ENCODE results near the gene TBXAS1.

The TBXAS1 gene

DNA sequence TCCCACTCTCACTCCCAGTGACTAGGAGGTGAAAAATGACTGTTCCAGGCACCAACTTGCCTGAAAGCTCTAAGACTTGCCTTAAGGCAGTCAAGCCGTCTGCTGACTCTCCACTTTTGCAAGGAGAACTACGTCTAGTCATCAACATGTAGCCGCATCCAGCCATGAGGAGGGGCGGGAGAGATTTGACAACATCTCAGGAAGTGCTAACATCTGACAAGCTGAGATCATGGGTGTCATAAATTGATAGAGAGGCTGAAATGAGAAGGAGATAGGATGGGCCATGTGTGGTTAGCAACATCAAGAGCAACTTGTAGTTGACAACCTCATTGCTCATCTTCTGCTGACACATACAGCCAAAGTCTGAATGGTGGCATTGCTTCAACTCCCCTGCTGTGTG, 9.0 kb upstream of the TBXAS1 start:
- TF ChIP-seq POLR2AphosphoS5 (IDR thresholded peaks at IDR 0.05; ENCODE audit: borderline replicate concordance, low read depth, low read length) (no peak), EZH2 (IDR thresholded peaks at IDR 0.05) (no peak), FOXP2 (optimal IDR thresholded peaks at IDR 0.05; ENCODE audit: control extremely low read depth, extremely low read length, insufficient read depth) (no peak)
- no peak overlapping the region for H3K27ac ChIP-seq
- H3K9me3 ChIP-seq (ENCODE audit: low read depth, low read length): no peaks in the 10 kb centered on the region
- DNase-seq (ENCODE audit: low read depth, low spot score): no peak
- no peak overlapping the region for H3K4me3 ChIP-seq
- no peak overlapping the region for H3K9ac ChIP-seq (ENCODE audit: insufficient read length)
- no peaks in the 10 kb centered on the region for H3K36me3 ChIP-seq (ENCODE audit: insufficient read depth, low read length)

GRCh38 chr7:139821349-139822105, 7.5 kb upstream of the TBXAS1 start:
- no peaks in the 10 kb centered on the region for H3K9me3 ChIP-seq (ENCODE audit: low read depth, low read length)
- TF ChIP-seq POLR2AphosphoS5 (IDR thresholded peaks at IDR 0.05; ENCODE audit: borderline replicate concordance, low read depth, low read length): no peak
- no peak for TF ChIP-seq EZH2 (IDR thresholded peaks at IDR 0.05)
- TF ChIP-seq FOXP2 (optimal IDR thresholded peaks at IDR 0.05; ENCODE audit: control extremely low read depth, extremely low read length, insufficient read depth): no peak
- no peak overlapping the region for H3K27ac ChIP-seq
- no peaks in the 10 kb centered on the region for H3K36me3 ChIP-seq (ENCODE audit: insufficient read depth, low read length)
- H3K4me3 ChIP-seq: no peak overlapping the region
- no peak overlapping the region for H3K9ac ChIP-seq (ENCODE audit: insufficient read length)
- no peak for DNase-seq (ENCODE audit: low read depth, low spot score)

DNA sequence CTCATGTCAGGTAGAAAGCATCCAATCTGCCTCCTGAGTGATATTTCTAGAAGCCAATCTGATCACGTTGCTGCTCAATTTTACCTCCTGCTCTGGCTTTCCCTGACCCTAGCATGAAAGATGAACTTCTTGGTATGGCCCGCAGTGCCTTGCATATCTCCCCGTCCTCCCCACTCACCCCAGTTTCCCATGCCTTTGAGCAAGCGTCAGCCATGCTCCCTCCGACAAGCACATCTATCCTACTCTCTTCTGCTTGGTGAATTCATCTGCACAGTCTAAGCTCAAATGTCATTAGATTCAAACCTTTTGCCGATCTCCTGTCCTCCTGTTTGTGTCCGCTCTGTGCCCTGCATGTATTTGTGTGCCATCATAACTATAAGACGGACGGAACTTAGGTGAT, 6.2 kb upstream of the TBXAS1 start:
- Histone ChIP-seq H3K9ac (ENCODE audit: insufficient read length) (no peak overlapping the region), H3K27ac (no peak overlapping the region), H3K4me3 (no peak overlapping the region), H3K36me3 (ENCODE audit: insufficient read depth, low read length) (no peaks in the 10 kb centered on the region), H3K9me3 (ENCODE audit: low read depth, low read length) (no peaks in the 10 kb centered on the region)
- no peak for DNase-seq (ENCODE audit: low read depth, low spot score)
- TF ChIP-seq EZH2 (IDR thresholded peaks at IDR 0.05): no peak
- no peak for TF ChIP-seq FOXP2 (optimal IDR thresholded peaks at IDR 0.05; ENCODE audit: control extremely low read depth, extremely low read length, insufficient read depth)
- no peak for TF ChIP-seq POLR2AphosphoS5 (IDR thresholded peaks at IDR 0.05; ENCODE audit: borderline replicate concordance, low read depth, low read length)

GRCh38 chr7:139823959-139824521, 5.0 kb upstream of the TBXAS1 start:
- no peaks in the 10 kb centered on the region for H3K9me3 ChIP-seq (ENCODE audit: low read depth, low read length)
- no peak overlapping the region for H3K27ac ChIP-seq
- no peak overlapping the region for H3K4me3 ChIP-seq
- H3K9ac ChIP-seq (ENCODE audit: insufficient read length): no peak overlapping the region
- H3K36me3 ChIP-seq (ENCODE audit: insufficient read depth, low read length): no peaks in the 10 kb centered on the region
- no peak for DNase-seq (ENCODE audit: low read depth, low spot score)
- TF ChIP-seq EZH2 (IDR thresholded peaks at IDR 0.05) (no peak), FOXP2 (optimal IDR thresholded peaks at IDR 0.05; ENCODE audit: control extremely low read depth, extremely low read length, insufficient read depth) (no peak), POLR2AphosphoS5 (IDR thresholded peaks at IDR 0.05; ENCODE audit: borderline replicate concordance, low read depth, low read length) (no peak)

- Histone ChIP-seq H3K36me3 (ENCODE audit: insufficient read depth, low read length) (no peaks in the 10 kb centered on the region), H3K27ac (no peak overlapping the region), H3K9ac (ENCODE audit: insufficient read length) (no peak overlapping the region), H3K9me3 (ENCODE audit: low read depth, low read length) (no peaks in the 10 kb centered on the region), H3K4me3 (no peak overlapping the region)
- no peak for DNase-seq (ENCODE audit: low read depth, low spot score)
- TF ChIP-seq POLR2AphosphoS5 (IDR thresholded peaks at IDR 0.05; ENCODE audit: borderline replicate concordance, low read depth, low read length) (no peak), EZH2 (IDR thresholded peaks at IDR 0.05) (no peak), FOXP2 (optimal IDR thresholded peaks at IDR 0.05; ENCODE audit: control extremely low read depth, extremely low read length, insufficient read depth) (no peak)
Observed at GRCh38 chr7:139825666-139826290, 3.3 kb upstream of the TBXAS1 start.

GRCh38 chr7:139827042-139827441, 2.0 kb upstream of the TBXAS1 start:
- no peak overlapping the region for H3K9ac ChIP-seq (ENCODE audit: insufficient read length)
- no peaks in the 10 kb centered on the region for H3K9me3 ChIP-seq (ENCODE audit: low read depth, low read length)
- no peak overlapping the region for H3K27ac ChIP-seq
- TF ChIP-seq POLR2AphosphoS5 (IDR thresholded peaks at IDR 0.05; ENCODE audit: borderline replicate concordance, low read depth, low read length) (no peak), FOXP2 (optimal IDR thresholded peaks at IDR 0.05; ENCODE audit: control extremely low read depth, extremely low read length, insufficient read depth) (no peak), EZH2 (IDR thresholded peaks at IDR 0.05) (no peak)
- H3K36me3 ChIP-seq (ENCODE audit: insufficient read depth, low read length): no peaks in the 10 kb centered on the region
- no peak for DNase-seq (ENCODE audit: low read depth, low spot score)
- no peak overlapping the region for H3K4me3 ChIP-seq

- Histone ChIP-seq H3K9me3 (ENCODE audit: low read depth, low read length) (no peaks in the 10 kb centered on the region), H3K36me3 (ENCODE audit: insufficient read depth, low read length) (no peaks in the 10 kb centered on the region), H3K4me3 (no peak overlapping the region), H3K27ac (no peak overlapping the region), H3K9ac (ENCODE audit: insufficient read length) (no peak overlapping the region)
- TF ChIP-seq EZH2 (IDR thresholded peaks at IDR 0.05) (no peak), FOXP2 (optimal IDR thresholded peaks at IDR 0.05; ENCODE audit: control extremely low read depth, extremely low read length, insufficient read depth) (no peak), POLR2AphosphoS5 (IDR thresholded peaks at IDR 0.05; ENCODE audit: borderline replicate concordance, low read depth, low read length) (no peak)
- no peak for DNase-seq (ENCODE audit: low read depth, low spot score)
Observed at GRCh38 chr7:139828446-139828845, 618 bp upstream of the TBXAS1 start.

- no peak overlapping the region for H3K9ac ChIP-seq (ENCODE audit: insufficient read length)
- DNase-seq (ENCODE audit: low read depth, low spot score): no peak
- TF ChIP-seq EZH2 (IDR thresholded peaks at IDR 0.05) (no peak), FOXP2 (optimal IDR thresholded peaks at IDR 0.05; ENCODE audit: control extremely low read depth, extremely low read length, insufficient read depth) (no peak), POLR2AphosphoS5 (IDR thresholded peaks at IDR 0.05; ENCODE audit: borderline replicate concordance, low read depth, low read length) (no peak)
- H3K4me3 ChIP-seq: no peak overlapping the region
- H3K27ac ChIP-seq: no peak overlapping the region
- no peaks in the 10 kb centered on the region for H3K36me3 ChIP-seq (ENCODE audit: insufficient read depth, low read length)
- H3K9me3 ChIP-seq (ENCODE audit: low read depth, low read length): no peaks in the 10 kb centered on the region
Observed at GRCh38 chr7:139829775-139830117, 682 bp downstream of the TBXAS1 start.

Data from SK-N-MC (cell line).